Gastroesophageal sphincter (tissue), 4 donors: Measurements from ENCODE around the gene LDHA. TPM values are rescaled to one million over a fixed set of nuclear protein-coding genes. Genes with fewer than 3 reads are reported as not detected.

Source experiments
- ATAC-seq: fragments of 150-250 bp; one replicate; pipeline ENCODE4 v1.9.1; 2016; ENCODE audit warnings: mild to moderate bottlenecking, moderate library complexity
- H3K27ac ChIP-seq, 4 donors: fragments of 200-600 bp; sonication (generic) in 3 of 4; 1 replicate in 3 of 4; 2 replicates in 1 of 4; pipeline ENCODE4 v1.5.1; 2016 to 2019
- H3K27me3 ChIP-seq: fragments of 200-600 bp; sonication (generic); one replicate; pipeline ENCODE4 v1.5.1; 2019
- H3K36me3 ChIP-seq, 2 donors: fragments of 200-600 bp; sonication (generic); one replicate each; pipeline ENCODE4 v1.5.1; 2019; ENCODE audit warnings: control low read depth in 1 of 2
- H3K4me1 ChIP-seq, 3 donors: fragments of 200-600 bp; sonication (generic); 1 replicate in 2 of 3; 2 replicates in 1 of 3; pipeline ENCODE4 v1.5.1; 2016 to 2019; ENCODE audit warnings: control low read depth in 2 of 3
- H3K4me3 ChIP-seq, 2 donors: fragments of 200-600 bp; sonication (generic); one replicate each; pipeline ENCODE4 v1.5.1; 2019; ENCODE audit warnings: mild to moderate bottlenecking in 1 of 2, moderate library complexity in 1 of 2
- H3K9me3 ChIP-seq, 3 donors: fragments of 200-600 bp; sonication (generic); one replicate each; pipeline ENCODE4 v1.5.1; 2017 to 2019; ENCODE audit warnings: control low read depth in 2 of 3
- CTCF ChIP-seq, 4 experiments: fragments of 200-600 bp in 2 of 4; fragments of 450-650 bp in 2 of 4; sonication (generic) in 1 of 4; IDR thresholded peaks; one replicate each; pipeline ENCODE4 v1.5.1; 2017 to 2019; ENCODE audit warnings: antibody characterized with exemption in 4 of 4, mild to moderate bottlenecking in 2 of 4, moderate library complexity in 2 of 4
- EP300 ChIP-seq: sonication (generic); formaldehyde crosslinking; IDR thresholded peaks from one replicate; pipeline ENCODE4 v1.6.1; 2017; ENCODE audit warnings: antibody characterized with exemption, mild to moderate bottlenecking
- POLR2A ChIP-seq, 2 donors: fragments of 450-650 bp; IDR thresholded peaks; one replicate each; pipeline ENCODE4 v1.6.1; 2017; ENCODE audit warnings: antibody characterized with exemption in 2 of 2, mild to moderate bottlenecking in 2 of 2, moderate library complexity in 1 of 2
- POLR2AphosphoS5 ChIP-seq: sonication (generic); formaldehyde crosslinking; IDR thresholded peaks from one replicate; pipeline ENCODE4 v1.6.1; 2017; ENCODE audit warnings: antibody characterized with exemption
- WGBS, 2 donors: methylation state at CpG; one replicate each; pipeline ENCODE4 v1.1.5; 2018; ENCODE audit warnings: low coverage in 1 of 2; 5-methylcytosine and 5-hydroxymethylcytosine counted together
- total RNA-seq, 4 donors: library from RNA; depleted of rRNA; stranded (reverse); fragments of >200 nt; gene quantifications; one replicate each; pipeline ENCODE4 v1.1.0, GENCODE V29; 2016

Gene LDHA
- total RNA-seq, 4 donors from 2014 or later = 394 to 614 (median 526) TPM

- TF ChIP-seq POLR2AphosphoS5 (no peak), EP300 (no peak), CTCF (IDR thresholded peaks at IDR 0.05) (no peak), POLR2A (IDR thresholded peaks at IDR 0.05) (no peak)
- 70 to 75% methylated on average over 2 to 4 of the region's 4 CpGs for WGBS, 2 donors
- no peak for ATAC-seq
- no peak overlapping the region for H3K27ac ChIP-seq
- H3K4me3 ChIP-seq = no peak overlapping the region
- no peaks in the 10 kb centered on the region for H3K27me3 ChIP-seq
- H3K9me3 ChIP-seq = no peaks in the 10 kb centered on the region
- no peaks in the 10 kb centered on the region for H3K4me1 ChIP-seq
- peaks cover 2 to 81% of the 10 kb centered on the region in 2 donors for H3K36me3 ChIP-seq
These were observed 29.8 kb upstream of the LDHA start for GRCh38 chr11:18364495-18365073.

DNA sequence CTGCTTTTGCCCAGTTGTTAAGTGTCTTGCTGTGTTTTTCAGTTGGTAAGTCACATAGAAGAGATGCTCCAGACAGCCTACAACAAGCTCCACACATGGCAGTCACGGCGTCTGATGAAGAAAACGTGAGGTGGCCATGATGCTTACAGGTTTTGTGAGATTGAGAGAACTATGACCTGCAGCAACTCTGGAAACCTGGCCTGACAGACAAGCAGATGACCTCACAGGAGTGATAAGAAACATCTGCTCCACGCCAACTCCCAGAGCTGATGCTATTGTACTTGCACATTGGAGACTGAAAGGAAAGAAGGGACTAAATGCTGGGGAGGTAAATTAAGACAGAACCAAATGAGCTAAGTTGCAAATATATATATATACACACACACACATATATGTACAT is 28.6 kb upstream of the LDHA start:
- ATAC-seq = no peak
- no peak overlapping the region for H3K27ac ChIP-seq
- TF ChIP-seq POLR2AphosphoS5 = no peak
- no peak for TF ChIP-seq EP300
- no peak for TF ChIP-seq POLR2A (IDR thresholded peaks at IDR 0.05)
- TF ChIP-seq CTCF (IDR thresholded peaks at IDR 0.05) = no peak
- WGBS, 2 donors = 77 to 80% methylated on average over 1 to 4 of the region's 4 CpGs
- no peaks in the 10 kb centered on the region for H3K4me1 ChIP-seq
- H3K4me3 ChIP-seq = no peak overlapping the region
- H3K36me3 ChIP-seq = peaks cover 2 to 70% of the 10 kb centered on the region in 2 donors
- no peaks in the 10 kb centered on the region for H3K9me3 ChIP-seq
- H3K27me3 ChIP-seq = no peaks in the 10 kb centered on the region

DNA sequence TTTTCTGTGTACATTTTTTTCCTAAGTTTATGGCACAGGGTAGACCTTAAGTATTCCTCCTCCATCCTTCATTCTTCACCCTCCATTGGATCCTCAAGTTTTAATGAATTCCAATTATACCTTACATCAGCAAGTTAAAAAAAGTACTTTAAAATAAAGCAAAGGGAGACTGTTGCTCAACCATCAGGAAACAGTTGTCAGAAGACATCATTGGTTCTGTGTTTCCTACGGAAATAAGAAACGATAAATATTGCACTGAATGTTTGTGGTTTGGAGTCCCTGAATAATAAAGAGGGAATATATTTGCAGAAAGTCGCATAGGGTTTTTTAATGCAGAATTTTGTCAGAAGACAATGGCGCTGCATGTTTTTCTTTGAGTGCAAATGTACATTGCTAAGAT is 28.1 kb upstream of the LDHA start:
- WGBS, 2 donors = 87 to 89% methylated on average over 4 of the region's 4 CpGs
- no peak overlapping the region for H3K4me3 ChIP-seq
- H3K9me3 ChIP-seq = no peaks in the 10 kb centered on the region
- no peaks in the 10 kb centered on the region for H3K4me1 ChIP-seq
- TF ChIP-seq POLR2AphosphoS5 (no peak), POLR2A (IDR thresholded peaks at IDR 0.05) (no peak), CTCF (IDR thresholded peaks at IDR 0.05) (no peak), EP300 (no peak)
- H3K27ac ChIP-seq = no peak overlapping the region
- no peak for ATAC-seq
- no peaks in the 10 kb centered on the region for H3K27me3 ChIP-seq
- H3K36me3 ChIP-seq = peaks cover 2 to 64% of the 10 kb centered on the region in 2 donors

DNA sequence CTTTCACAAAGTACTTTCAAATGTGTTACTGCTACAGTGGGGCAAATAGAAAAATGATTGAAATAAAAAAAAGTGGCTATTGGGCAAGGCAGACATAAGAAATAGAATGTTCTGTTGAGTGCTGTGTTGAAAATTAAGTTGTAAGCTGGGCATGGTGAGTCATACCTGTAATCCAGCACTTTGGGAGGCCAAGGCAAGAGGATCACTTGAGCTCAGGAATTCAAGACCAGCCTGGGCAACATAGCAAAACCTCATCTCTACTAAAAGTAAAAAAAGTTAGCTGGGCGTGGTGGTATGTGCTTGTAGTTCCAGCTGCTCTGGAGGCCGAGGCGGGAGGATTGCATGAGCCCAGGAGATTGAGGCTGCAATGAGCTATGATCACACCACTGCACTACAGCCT is 26.9 kb upstream of the LDHA start:
- no peak for TF ChIP-seq POLR2A (IDR thresholded peaks at IDR 0.05)
- TF ChIP-seq POLR2AphosphoS5 = no peak
- no peak for TF ChIP-seq CTCF (IDR thresholded peaks at IDR 0.05)
- TF ChIP-seq EP300 = no peak
- no peak overlapping the region for H3K4me3 ChIP-seq
- 97% methylated on average over 3 of the region's 3 CpGs; no CpG with 5 or more reads in 1 of the 2 donors for WGBS, 2 donors
- ATAC-seq = no peak
- no peaks in the 10 kb centered on the region for H3K27me3 ChIP-seq
- no peaks in the 10 kb centered on the region for H3K4me1 ChIP-seq
- H3K27ac ChIP-seq = no peak overlapping the region
- peaks cover 2 to 53% of the 10 kb centered on the region in 2 donors for H3K36me3 ChIP-seq
- H3K9me3 ChIP-seq = no peaks in the 10 kb centered on the region

GRCh38 chr11:18368221-18368620 is 26.1 kb upstream of the LDHA start:
- Histone ChIP-seq H3K4me3 (no peak overlapping the region), H3K27ac (no peak overlapping the region), H3K4me1 (no peaks in the 10 kb centered on the region), H3K36me3 (peaks cover 2 to 45% of the 10 kb centered on the region in 2 donors), H3K9me3 (no peaks in the 10 kb centered on the region), H3K27me3 (no peaks in the 10 kb centered on the region)
- 58 to 81% methylated on average over 2 of the region's 2 CpGs for WGBS, 2 donors
- ATAC-seq = no peak
- TF ChIP-seq EP300 = no peak
- no peak for TF ChIP-seq POLR2AphosphoS5
- no peak for TF ChIP-seq POLR2A (IDR thresholded peaks at IDR 0.05)
- no peak for TF ChIP-seq CTCF (IDR thresholded peaks at IDR 0.05)
